Epithelial cell of esophagus (primary cell): ENCODE measurements around the gene COMMD10.
"Not testable (repeated sequence)": the region's sequence is repeated elsewhere in the genome, so short reads cannot be mapped to it uniquely, and the experiment has no call there.

Experiments
- DNase-seq: peaks from one replicate; pipeline ENCODE4 v3.0.0; 2010; ENCODE audit warnings: low read depth
- H3K4me3 ChIP-seq: 2 replicates; pipeline ENCODE4 v1.5.1; 2011; ENCODE audit warnings: mild to moderate bottlenecking, low read length, control low read depth
- TF ChIP-seq, protein P1 (sequence below): IDR thresholded peaks from 2 replicates; pipeline ENCODE4 v1.5.1; 2011; ENCODE audit warnings: low read depth, mild to moderate bottlenecking, low read length, control low read depth, inconsistent platforms; ENCODE audit not compliant: insufficient read depth; ENCODE audit errors: missing control alignments

COMMD10 gene

DNA sequence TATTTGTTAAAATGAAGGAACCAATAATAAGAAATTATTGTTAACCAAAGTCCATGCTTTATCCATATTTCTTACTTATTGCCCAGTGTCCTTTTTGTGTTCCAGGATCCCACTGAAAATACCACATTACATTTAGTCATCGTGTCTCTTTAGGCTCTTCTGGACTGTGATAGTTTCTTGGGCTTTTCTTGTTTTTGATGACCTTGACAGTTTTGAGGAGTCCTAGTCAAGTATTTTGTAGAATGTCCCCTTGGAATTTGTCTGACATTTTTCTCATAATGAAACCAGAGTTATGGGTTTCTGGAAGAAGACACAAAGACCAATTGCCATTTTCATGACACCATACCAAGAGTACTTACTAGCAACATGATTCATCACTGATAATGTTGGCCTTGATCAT, 13.6 kb upstream of the COMMD10 start:
- TF ChIP-seq, protein P1, sequence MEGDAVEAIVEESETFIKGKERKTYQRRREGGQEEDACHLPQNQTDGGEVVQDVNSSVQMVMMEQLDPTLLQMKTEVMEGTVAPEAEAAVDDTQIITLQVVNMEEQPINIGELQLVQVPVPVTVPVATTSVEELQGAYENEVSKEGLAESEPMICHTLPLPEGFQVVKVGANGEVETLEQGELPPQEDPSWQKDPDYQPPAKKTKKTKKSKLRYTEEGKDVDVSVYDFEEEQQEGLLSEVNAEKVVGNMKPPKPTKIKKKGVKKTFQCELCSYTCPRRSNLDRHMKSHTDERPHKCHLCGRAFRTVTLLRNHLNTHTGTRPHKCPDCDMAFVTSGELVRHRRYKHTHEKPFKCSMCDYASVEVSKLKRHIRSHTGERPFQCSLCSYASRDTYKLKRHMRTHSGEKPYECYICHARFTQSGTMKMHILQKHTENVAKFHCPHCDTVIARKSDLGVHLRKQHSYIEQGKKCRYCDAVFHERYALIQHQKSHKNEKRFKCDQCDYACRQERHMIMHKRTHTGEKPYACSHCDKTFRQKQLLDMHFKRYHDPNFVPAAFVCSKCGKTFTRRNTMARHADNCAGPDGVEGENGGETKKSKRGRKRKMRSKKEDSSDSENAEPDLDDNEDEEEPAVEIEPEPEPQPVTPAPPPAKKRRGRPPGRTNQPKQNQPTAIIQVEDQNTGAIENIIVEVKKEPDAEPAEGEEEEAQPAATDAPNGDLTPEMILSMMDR, result no peak
- no peak overlapping the region for H3K4me3 ChIP-seq
- DNase-seq, result no peak

DNA sequence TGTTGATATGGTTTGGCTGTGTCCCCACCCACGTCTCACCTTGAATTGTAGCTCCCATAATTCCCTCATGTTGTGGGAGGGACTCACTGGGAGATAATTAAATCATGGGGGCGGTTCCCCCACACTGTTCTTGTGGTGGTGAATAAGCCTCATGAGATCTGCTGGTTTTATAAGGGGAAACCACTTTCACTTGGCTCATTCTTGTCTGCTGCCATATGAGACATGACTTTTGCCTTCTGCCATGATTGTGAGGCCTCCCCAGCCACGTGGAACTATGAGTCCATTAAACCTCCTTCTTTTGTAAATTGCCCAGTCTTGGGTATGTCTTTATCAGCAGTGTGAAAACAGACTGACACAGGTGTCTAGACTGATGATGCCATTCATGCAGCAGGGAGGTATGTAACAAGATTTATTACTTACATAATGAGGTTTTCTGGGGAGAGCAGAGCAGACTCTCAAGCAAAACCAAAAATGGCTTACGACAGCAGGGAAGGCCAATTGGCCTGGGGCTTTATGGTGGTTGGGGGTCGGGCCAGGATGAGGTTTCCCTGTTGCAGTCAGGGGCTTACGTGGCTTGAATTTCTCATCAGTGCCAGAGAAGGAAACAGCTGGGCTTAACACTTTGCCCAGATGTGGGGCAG, 9.5 kb upstream of the COMMD10 start:
- H3K4me3 ChIP-seq, result no peak overlapping the region
- DNase-seq, result no peak
- TF ChIP-seq, protein P1, result no peak

DNA sequence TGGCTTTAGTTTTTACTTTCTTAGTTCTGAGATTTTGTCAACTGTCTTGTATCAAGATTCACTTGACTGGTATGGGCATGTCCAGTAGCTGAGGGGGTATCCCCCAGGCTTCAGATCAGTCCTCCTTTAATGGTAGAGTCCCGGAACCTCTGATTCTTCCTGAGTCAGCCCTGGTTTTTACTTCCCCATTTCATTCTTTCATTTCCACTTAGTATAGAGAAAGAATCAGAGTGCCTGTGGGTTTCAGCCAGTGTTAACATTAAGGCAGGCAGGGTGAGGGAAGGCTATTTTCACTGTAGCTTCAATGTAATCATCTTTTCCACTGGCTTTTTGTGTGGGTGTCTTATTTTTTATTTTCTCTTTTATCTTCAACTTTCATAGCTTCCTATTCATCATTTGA, 8.3 kb upstream of the COMMD10 start:
- TF ChIP-seq, protein P1, result no peak
- peak; percentile 10 for DNase-seq
- H3K4me3 ChIP-seq, result no peak overlapping the region

DNA sequence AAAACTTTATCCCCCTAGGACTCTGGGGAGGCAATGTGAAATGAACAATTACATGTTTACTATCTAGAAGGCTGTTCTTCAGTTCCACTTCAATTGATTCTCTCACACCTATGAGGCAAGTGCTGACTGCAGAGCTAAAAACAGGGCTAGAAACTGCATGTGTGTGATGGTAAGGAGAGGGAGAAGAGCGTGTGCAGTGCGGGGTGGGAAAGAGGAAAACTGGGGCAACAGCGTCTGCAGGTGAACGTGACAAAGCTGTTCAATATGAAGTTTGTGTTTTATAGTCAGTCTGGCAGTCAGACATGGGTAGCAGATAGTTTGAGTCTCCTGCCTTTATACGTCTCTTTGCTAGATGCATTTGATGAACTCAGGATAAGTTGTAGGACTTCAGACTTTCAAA, 6.6 kb upstream of the COMMD10 start:
- H3K4me3 ChIP-seq, result no peak overlapping the region
- no peak for DNase-seq
- TF ChIP-seq, protein P1, result no peak

DNA sequence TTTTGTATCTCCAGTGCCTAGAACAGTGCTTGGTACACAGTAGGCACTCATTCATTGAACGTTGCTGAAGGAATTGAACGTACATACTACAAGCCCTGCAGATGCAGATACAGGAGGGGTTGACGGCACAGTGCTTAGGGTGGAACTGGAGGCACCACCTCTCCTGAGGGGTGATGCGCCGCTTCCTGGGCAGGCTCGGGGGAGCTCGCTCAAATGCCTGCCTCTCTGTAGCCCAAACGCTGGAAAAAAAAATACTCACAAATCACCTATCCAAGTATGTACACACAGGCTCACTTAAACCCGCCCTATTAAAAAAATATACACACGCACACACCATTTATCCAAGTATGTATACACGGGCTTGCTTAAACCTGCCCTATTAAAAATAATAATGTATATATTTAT, 536 bp upstream of the COMMD10 start:
- DNase-seq, result peak; percentile 48
- H3K4me3 ChIP-seq, result peak overlapping the region; percentile 89
- TF ChIP-seq, protein P1, result no peak

DNA sequence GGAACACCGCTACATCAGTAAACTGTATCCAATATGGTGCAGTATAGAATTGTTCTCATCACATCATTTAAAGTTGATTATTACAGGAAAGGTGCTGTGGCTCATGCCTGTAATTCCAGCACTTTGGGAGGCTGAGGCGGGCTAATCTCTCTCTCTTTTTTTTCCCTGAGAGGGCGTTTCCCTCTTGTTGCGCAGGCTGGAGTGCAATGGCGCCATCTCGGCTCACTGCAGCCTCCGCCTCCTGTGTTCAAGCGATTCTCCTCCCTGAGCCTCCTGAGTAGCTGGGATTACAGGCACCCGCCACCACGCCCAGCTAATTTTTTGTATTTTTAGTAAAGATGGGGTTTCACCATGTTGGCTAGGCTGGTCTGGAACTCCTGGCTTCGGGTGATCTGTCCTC, 1.5 kb downstream of the COMMD10 start:
- H3K4me3 ChIP-seq, DNase-seq: not testable (repeated sequence)

DNA sequence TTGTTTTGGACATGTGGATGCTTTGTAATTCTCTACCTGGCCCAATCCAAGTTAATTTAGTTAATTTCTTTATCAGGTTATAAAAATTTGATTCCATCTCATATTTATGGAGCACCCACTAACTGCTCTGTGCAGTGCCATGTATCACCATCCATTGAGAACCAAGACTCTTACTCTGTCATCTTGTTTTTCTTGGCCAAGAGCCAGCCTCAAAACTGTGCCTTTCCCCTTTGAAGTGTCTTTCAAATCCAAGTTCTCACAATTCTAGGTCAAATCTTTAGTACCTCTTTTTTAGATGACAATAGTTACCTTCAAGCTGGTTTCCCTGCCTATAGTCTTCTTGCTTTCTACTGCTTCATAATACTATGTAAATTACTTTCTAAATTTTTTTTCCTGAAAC, 3.2 kb downstream of the COMMD10 start:
- H3K4me3 ChIP-seq, result no peak overlapping the region
- TF ChIP-seq, protein P1, result no peak
- no peak for DNase-seq

DNA sequence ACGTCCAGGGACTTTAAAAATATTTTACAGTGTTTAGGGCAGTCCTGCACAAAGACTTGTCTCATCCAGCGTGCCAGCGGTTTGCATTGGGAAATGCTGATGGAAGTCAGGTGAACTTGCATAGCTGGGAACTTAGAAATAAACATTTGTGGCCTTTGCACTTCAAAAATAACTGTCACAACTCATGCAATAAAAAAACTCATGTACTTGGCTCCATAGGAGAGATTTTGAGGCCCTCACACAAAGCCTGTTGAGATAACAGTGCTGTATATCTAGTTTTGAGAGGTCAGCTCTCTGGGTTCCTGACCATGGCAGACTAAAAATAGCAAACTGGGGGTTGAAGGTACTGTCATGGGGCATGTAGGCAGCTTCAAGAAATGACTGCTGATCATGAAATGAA, 5.5 kb downstream of the COMMD10 start:
- no peak overlapping the region for H3K4me3 ChIP-seq
- TF ChIP-seq, protein P1, result no peak
- no peak for DNase-seq
